Spleen (tissue), 7 donors: ENCODE data around the gene PPP2R5C.

Experiments used
- CTCF ChIP-seq, 11 experiments: fragments of 200-600 bp in 7 of 11; fragments of 450-650 bp in 4 of 11; sonication (generic) in 4 of 11; IDR thresholded peaks in 8 of 11; conservative IDR thresholded peaks in 3 of 11; 1 replicate in 7 of 11; 2 replicates in 4 of 11; pipeline versions ENCODE4 v1.4.0 to v1.8.0; 2016 to 2021; ENCODE audit warnings: antibody characterized with exemption in 11 of 11, inconsistent platforms in 4 of 11, mild to moderate bottlenecking in 1 of 11
- POLR2A ChIP-seq, 3 donors: fragments of 450-650 bp; IDR thresholded peaks; one replicate each; pipeline ENCODE4 v1.5.1; 2017; ENCODE audit warnings: antibody characterized with exemption in 3 of 3, mild to moderate bottlenecking in 1 of 3
- POLR2AphosphoS5 ChIP-seq, 3 donors: sonication (generic); formaldehyde crosslinking; IDR thresholded peaks; one replicate each; pipeline ENCODE4 v1.5.1; 2017; ENCODE audit warnings: antibody characterized with exemption in 3 of 3
- donor health status: DM: no; HTN: no; CAD: no; lungs with moderate emphysema.
- donor health status: DM: no; HTN: no; CAD: no.
- donor health status: DM: no; HTN: no; CAD: no.

DNA sequence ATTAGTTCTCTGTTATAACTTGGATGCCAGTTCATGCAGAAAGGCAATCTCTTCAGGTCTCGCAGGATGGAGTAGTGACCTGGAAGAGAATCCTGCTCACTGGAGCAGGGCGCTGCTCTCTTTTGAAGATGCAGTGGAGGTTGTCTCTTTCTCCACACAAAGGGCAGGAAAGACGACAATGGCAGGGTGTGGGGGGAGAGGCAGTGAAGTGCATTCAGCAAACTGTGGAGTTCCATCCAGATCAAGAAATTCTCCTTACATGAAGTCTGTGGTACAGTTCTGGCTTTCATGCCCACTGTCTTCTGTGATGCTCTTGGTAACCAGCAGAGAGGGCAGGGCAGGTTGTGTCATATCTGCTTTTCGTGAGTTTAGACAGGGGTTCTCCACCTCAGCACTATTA lies 6.6 kb upstream of the PPP2R5C start:
- TF ChIP-seq CTCF (IDR thresholded peaks at IDR 0.05 in 8 of 11, conservative IDR thresholded peaks at IDR 0.05 in 3 of 11) = no peak
- no peak for TF ChIP-seq POLR2AphosphoS5 (IDR thresholded peaks at IDR 0.05)
- no peak for TF ChIP-seq POLR2A (IDR thresholded peaks at IDR 0.05)
